Testis (tissue), 3 donors: ENCODE data around the gene TMEM169. TPM values are rescaled to one million over a fixed set of nuclear protein-coding genes. Genes with fewer than 3 reads are reported as not detected.

Experiments used
- DNase-seq: peaks from one replicate; pipeline ENCODE4 v3.0.0-alpha.2; 2019
- H3K27ac ChIP-seq, 2 donors: fragments of 200-600 bp; sonication (generic); one replicate each; pipeline ENCODE4 v1.5.1; 2019
- H3K27me3 ChIP-seq: fragments of 200-600 bp; sonication (generic); one replicate; pipeline ENCODE4 v1.5.1; 2019
- H3K36me3 ChIP-seq: fragments of 200-600 bp; sonication (generic); one replicate; pipeline ENCODE4 v1.5.1; 2017; ENCODE audit warnings: low read depth; ENCODE audit errors: missing control alignments
- H3K4me1 ChIP-seq: fragments of 200-600 bp; sonication (generic); one replicate; pipeline ENCODE4 v1.5.1; 2019
- H3K4me3 ChIP-seq, 2 donors: fragments of 200-600 bp; sonication (generic); one replicate each; pipeline ENCODE4 v1.5.1; 2017 to 2019
- H3K9me3 ChIP-seq: fragments of 200-600 bp; sonication (generic); one replicate; pipeline ENCODE4 v1.5.1; 2017
- CTCF ChIP-seq, 3 experiments: fragments of 450-650 bp in 2 of 3; fragments of 200-600 bp in 1 of 3; sonication (generic) in 1 of 3; IDR thresholded peaks; one replicate each; pipeline ENCODE4 v1.5.1; 2016 to 2019; ENCODE audit warnings: antibody characterized with exemption in 3 of 3, mild to moderate bottlenecking in 2 of 3, moderate library complexity in 1 of 3
- POLR2A ChIP-seq: fragments of 450-650 bp; IDR thresholded peaks from one replicate; pipeline ENCODE4 v1.6.1; 2017; ENCODE audit warnings: antibody characterized with exemption, mild to moderate bottlenecking, moderate library complexity
- WGBS, 2 donors: methylation state at CpG; one replicate each; pipeline ENCODE4 v1.1.5; 2018; 5-methylcytosine and 5-hydroxymethylcytosine counted together
- intact Hi-C: fragments of 100-400 bp; cut with DNase I; formaldehyde crosslinking; loops from one replicate; pipeline ENCODE4 v1.15.1; 2023; ENCODE audit warnings: low total_unique reads
- polyA plus RNA-seq: library from polyadenylated mRNA; stranded (reverse); fragments of 350-450 nt; fragmentation: Illumina TruSeq; extraction: RNeasy Lipid Tissue Mini Kit (QIAGEN cat#74804); gene quantifications from one replicate; pipeline ENCODE4 v1.2.3, GENCODE V29; 2014; ENCODE audit warnings: low read depth, low replicate concordance; ENCODE audit not compliant: insufficient read depth
- total RNA-seq, 2 donors: library from RNA; depleted of rRNA; stranded (reverse); fragments of >200 nt; gene quantifications; one replicate each; pipeline ENCODE4 v1.2.3, GENCODE V29; 2016

The TMEM169 gene
- total and polyA plus RNA-seq, 3 donors from 2014 or later = 0.31 to 1.0 (median 0.37) TPM

- intact Hi-C loops = no loop called here
Measured at GRCh38 chr2:216066230-216066629, 15.5 kb upstream of the TMEM169 start.

GRCh38 chr2:216069028-216069427, 12.7 kb upstream of the TMEM169 start:
- WGBS, 2 donors = 92 to 94% methylated on average over 2 of the region's 2 CpGs
- Histone ChIP-seq H3K9me3 (no peaks in the 10 kb centered on the region), H3K36me3 (no peaks in the 10 kb centered on the region), H3K4me3 (no peak overlapping the region), H3K27me3 (no peaks in the 10 kb centered on the region), H3K4me1 (no peaks in the 10 kb centered on the region), H3K27ac (no peak overlapping the region)
- no peak for TF ChIP-seq CTCF (IDR thresholded peaks at IDR 0.05)
- no peak for TF ChIP-seq POLR2A
- intact Hi-C loops = no loop called here
- DNase-seq = no peak

More at GRCh38 chr2:216066230-216066629, 15.5 kb upstream of the TMEM169 start:
- DNase-seq = no peak
- no peak overlapping the region for H3K4me3 ChIP-seq
- H3K36me3 ChIP-seq = no peaks in the 10 kb centered on the region
- no peaks in the 10 kb centered on the region for H3K27me3 ChIP-seq
- no peak for TF ChIP-seq POLR2A
- TF ChIP-seq CTCF (IDR thresholded peaks at IDR 0.05) = no peak
- H3K4me1 ChIP-seq = no peaks in the 10 kb centered on the region
- no peak overlapping the region for H3K27ac ChIP-seq
- WGBS, 2 donors = 44 to 60% methylated on average over 5 of the region's 5 CpGs
- H3K9me3 ChIP-seq = no peaks in the 10 kb centered on the region

DNA sequence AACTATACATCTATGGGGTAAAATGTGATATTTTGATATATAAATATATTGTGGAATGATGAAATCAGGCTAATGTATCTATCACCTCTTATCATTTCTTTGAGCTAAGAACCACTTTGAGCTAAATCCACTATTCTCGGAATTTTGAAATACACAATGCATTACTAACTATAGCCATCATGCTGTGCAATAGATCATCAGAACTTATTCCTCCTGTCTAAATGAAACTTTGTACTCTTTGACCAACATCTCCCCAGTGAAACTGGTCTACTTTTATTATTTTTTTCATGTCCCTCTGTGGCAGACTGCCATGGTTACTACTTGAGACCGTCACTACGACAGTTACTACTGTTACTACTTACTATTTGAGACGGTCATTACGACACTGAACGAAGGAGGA, 11.5 kb upstream of the TMEM169 start:
- intact Hi-C loops = no loop called here
- no peak overlapping the region for H3K27ac ChIP-seq
- no peak overlapping the region for H3K4me3 ChIP-seq
- H3K9me3 ChIP-seq = no peaks in the 10 kb centered on the region
- H3K27me3 ChIP-seq = no peaks in the 10 kb centered on the region
- no peaks in the 10 kb centered on the region for H3K4me1 ChIP-seq
- no peak for TF ChIP-seq POLR2A
- TF ChIP-seq CTCF (IDR thresholded peaks at IDR 0.05) = no peak
- H3K36me3 ChIP-seq = no peaks in the 10 kb centered on the region
- 89 to 93% methylated on average over 6 of the region's 6 CpGs for WGBS, 2 donors
- no peak for DNase-seq

DNA sequence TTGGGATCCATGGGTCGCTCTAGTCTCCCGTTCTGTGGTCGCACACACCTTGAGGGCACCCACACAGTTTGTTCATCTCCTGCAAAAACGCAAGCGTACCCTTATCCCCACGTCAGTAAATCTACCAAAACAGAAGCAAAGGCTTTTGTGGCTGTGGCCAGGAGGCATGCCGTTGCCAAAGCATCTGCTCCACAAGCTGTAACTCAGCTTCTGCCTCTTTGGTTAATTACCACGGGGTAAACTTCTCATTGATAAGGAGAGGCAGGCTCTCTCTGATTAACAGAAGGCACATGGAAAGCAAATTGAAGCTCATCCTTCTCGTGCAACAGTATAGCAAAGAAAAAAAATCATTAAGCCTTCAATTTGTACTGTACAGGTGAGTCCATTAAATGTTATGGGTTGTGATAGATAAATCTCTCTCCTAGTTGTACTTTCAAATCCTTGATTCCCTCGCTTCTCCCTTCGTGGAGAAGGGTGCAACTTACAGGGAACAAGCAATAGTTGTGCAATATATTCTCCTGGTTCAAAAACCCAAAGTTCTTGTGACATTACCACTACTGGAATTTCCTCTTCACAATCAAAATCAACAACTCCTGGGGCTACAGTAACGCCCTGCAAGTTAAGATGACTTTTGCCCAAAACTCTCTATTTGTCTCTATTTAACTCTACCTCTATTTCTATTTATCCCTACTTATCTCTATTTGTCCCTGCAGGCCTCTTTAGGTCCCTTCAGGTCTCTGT, 10.4 kb upstream of the TMEM169 start:
- intact Hi-C loops = no loop called here
- Histone ChIP-seq H3K36me3 (no peaks in the 10 kb centered on the region), H3K27ac (no peak overlapping the region), H3K4me3 (no peak overlapping the region), H3K27me3 (no peaks in the 10 kb centered on the region), H3K4me1 (no peaks in the 10 kb centered on the region), H3K9me3 (no peaks in the 10 kb centered on the region)
- WGBS, 2 donors = 88% methylated on average over 12 of the region's 12 CpGs
- TF ChIP-seq POLR2A = no peak
- no peak for TF ChIP-seq CTCF (IDR thresholded peaks at IDR 0.05)
- no peak for DNase-seq

DNA sequence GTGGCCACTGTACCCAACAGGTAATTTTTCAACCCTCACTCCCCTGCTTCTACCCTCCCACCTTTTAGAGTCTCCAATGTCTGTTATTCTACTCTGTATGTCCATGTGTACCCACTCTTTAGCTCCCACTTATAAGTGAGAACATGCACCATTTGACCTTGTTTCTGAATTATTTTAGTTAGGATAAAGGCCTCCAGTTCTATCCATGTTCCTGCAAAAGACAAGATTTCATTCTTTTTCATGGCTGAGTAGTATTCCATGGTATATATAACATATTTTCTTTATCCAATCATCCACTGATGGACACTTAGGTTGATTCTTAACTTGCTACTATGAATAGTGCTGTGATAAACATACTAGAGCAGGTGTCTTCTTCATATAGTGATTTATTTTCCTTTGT, 9.2 kb upstream of the TMEM169 start:
- no peaks in the 10 kb centered on the region for H3K9me3 ChIP-seq
- H3K27ac ChIP-seq = no peak overlapping the region
- H3K4me3 ChIP-seq = no peak overlapping the region
- TF ChIP-seq CTCF (IDR thresholded peaks at IDR 0.05) (no peak), POLR2A (no peak)
- H3K36me3 ChIP-seq = no peaks in the 10 kb centered on the region
- no peak for DNase-seq
- intact Hi-C loops = no loop called here
- H3K27me3 ChIP-seq = no peaks in the 10 kb centered on the region
- no peaks in the 10 kb centered on the region for H3K4me1 ChIP-seq
